Muscle of leg (tissue), 11 donors: ENCODE measurements around the gene RHOXF1. TPM values are rescaled to one million over a fixed set of nuclear protein-coding genes. Genes with fewer than 3 reads are reported as not detected.
"Not testable (repeated sequence)": the region's sequence is repeated elsewhere in the genome, so short reads cannot be mapped to it uniquely, and the experiment has no call there.

Experiments used
- DNase-seq: peaks from one replicate; pipeline ENCODE4 v3.0.0; 2013
- H3K27ac ChIP-seq: one replicate; pipeline ENCODE4 v1.5.1; 2013; ENCODE audit warnings: mild to moderate bottlenecking, low read length, control low read depth
- H3K27me3 ChIP-seq: one replicate; pipeline ENCODE4 v1.6.1; 2013; ENCODE audit warnings: low read length; ENCODE audit not compliant: control insufficient read depth, insufficient read depth
- H3K36me3 ChIP-seq: one replicate; pipeline ENCODE4 v1.6.1; 2013; ENCODE audit warnings: low read length; ENCODE audit not compliant: control insufficient read depth, insufficient read depth
- H3K4me1 ChIP-seq: one replicate; pipeline ENCODE4 v1.6.1; 2013; ENCODE audit warnings: low read length; ENCODE audit not compliant: control insufficient read depth, insufficient read depth
- H3K4me3 ChIP-seq: one replicate; pipeline ENCODE4 v1.5.1; 2013; ENCODE audit warnings: low read length, control low read depth
- H3K9me3 ChIP-seq: replicated peaks from 2 replicates; pipeline ENCODE4 v1.6.1; 2013; ENCODE audit warnings: low read depth, low read length; ENCODE audit not compliant: control insufficient read depth
- WGBS: methylation state at CpG from one replicate; pipeline ENCODE4 v1.1.5; 2013; ENCODE audit warnings: missing lambda C conversion rate; ENCODE audit not compliant: insufficient coverage; 5-methylcytosine and 5-hydroxymethylcytosine counted together
- polyA plus RNA-seq, 8 donors: library from polyadenylated mRNA; unstranded; fragments of 120-200 nt; gene quantifications; one replicate each; pipeline versions ENCODE4 v1.2.1 to v1.2.3, GENCODE V29; 2013; ENCODE audit warnings: inconsistent platforms in 1 of 8, low replicate concordance in 1 of 8; ENCODE audit not compliant: insufficient read length in 8 of 8, insufficient read depth in 1 of 8
- total RNA-seq: library from RNA; stranded (reverse); fragments of 120-200 nt; gene quantifications from one replicate; pipeline ENCODE4 v1.2.4, GENCODE V29; 2013

Gene RHOXF1
- total and polyA plus RNA-seq, 9 donors, result 0.09 to 0.76 (median 0.27) TPM; not detected in 4

- Histone ChIP-seq H3K4me3 (no peak overlapping the region), H3K27ac (no peak overlapping the region), H3K4me1 (no peaks in the 10 kb centered on the region), H3K9me3 (no peaks in the 10 kb centered on the region), H3K36me3 (no peaks in the 10 kb centered on the region), H3K27me3 (no peaks in the 10 kb centered on the region)
- no peak for DNase-seq
- no CpG with 5 or more reads among the region's 3 CpGs for WGBS
These were observed 21.7 kb upstream of the RHOXF1 start for GRCh38 chrX:120137439-120137838.

DNA sequence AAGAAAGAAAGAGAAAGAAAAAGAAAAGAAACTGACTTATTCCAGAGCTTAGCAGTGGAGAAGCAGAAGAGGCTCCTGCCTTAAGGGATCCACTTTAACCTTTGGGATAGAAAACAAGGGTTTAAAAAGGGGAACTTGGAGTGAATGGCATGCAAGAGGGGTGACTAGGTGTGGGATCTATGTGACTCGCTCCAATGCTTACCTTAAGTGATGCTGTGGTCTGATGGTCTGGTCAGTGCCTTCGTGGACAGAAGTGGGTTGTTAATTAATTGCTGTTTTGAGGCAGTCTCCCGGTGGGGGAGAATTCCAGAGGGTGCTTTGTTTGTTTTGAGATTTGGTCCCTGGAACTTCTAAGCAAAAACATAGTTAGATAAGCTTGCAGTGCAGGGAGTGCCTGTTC, 21.1 kb upstream of the RHOXF1 start:
- Histone ChIP-seq H3K9me3 (no peaks in the 10 kb centered on the region), H3K27ac (no peak overlapping the region), H3K4me1 (no peaks in the 10 kb centered on the region), H3K36me3 (no peaks in the 10 kb centered on the region), H3K27me3 (no peaks in the 10 kb centered on the region), H3K4me3 (no peak overlapping the region)
- no peak for DNase-seq
- WGBS, result 44% methylated on average over 3 of the region's 3 CpGs

DNA sequence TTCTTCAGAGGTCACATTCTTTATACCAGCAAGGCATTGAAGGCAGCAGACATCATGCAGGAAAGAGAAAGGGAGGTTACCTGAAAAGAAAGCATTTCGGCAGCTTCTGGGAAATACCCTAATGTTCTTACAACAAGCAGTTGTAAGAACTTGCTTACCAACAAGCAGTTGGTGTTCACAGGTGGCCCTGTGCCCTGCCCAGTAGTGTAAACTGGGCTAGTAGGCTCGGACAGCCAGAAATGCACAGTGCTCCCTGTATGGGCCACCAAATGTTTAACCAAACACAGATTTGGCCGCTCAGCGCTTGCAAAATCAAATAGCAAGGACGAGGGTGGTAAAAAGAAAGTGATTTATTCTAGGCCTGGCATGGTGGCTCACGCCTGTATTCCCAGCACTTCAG, 20.4 kb upstream of the RHOXF1 start:
- Histone ChIP-seq H3K4me3 (no peak overlapping the region), H3K27me3 (no peaks in the 10 kb centered on the region), H3K9me3 (no peaks in the 10 kb centered on the region), H3K36me3 (no peaks in the 10 kb centered on the region), H3K27ac (no peak overlapping the region), H3K4me1 (no peaks in the 10 kb centered on the region)
- WGBS, result 77% methylated on average over 6 of the region's 6 CpGs
- no peak for DNase-seq

GRCh38 chrX:120128306-120128846, 12.7 kb upstream of the RHOXF1 start:
- H3K9me3 ChIP-seq, H3K4me3 ChIP-seq, H3K4me1 ChIP-seq, H3K27me3 ChIP-seq, H3K36me3 ChIP-seq, DNase-seq, H3K27ac ChIP-seq: not testable (repeated sequence)
- WGBS, result 68% methylated on average over 3 of the region's 5 CpGs

- no peaks in the 10 kb centered on the region for H3K9me3 ChIP-seq
- H3K27ac ChIP-seq, result no peak overlapping the region
- H3K36me3 ChIP-seq, result no peaks in the 10 kb centered on the region
- H3K4me1 ChIP-seq, result no peaks in the 10 kb centered on the region
- H3K27me3 ChIP-seq, result no peaks in the 10 kb centered on the region
- H3K4me3 ChIP-seq, result no peak overlapping the region
- WGBS, result 100% methylated on average over 2 of the region's 3 CpGs
- no peak for DNase-seq
These were observed 9.7 kb upstream of the RHOXF1 start for GRCh38 chrX:120125444-120125843.

DNA sequence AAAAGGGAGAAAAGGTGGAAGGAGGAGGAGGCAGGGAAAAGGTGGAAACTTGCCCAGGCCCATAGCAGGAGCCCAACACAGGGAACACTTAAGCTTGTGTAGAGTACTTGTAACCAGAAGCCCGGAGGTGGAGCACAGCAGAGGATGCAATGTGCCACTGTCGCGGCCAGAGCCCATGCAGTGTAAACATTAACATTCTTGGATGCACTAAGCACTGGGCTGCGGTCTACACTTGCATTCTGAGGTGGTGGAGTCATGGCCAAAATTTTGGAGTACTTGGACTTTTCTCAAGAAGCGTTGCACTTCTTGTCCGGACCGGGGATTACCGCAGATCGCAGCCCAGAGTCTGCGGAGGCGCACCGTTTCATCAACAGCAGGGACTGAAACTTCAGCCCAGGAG, 4.5 kb upstream of the RHOXF1 start:
- H3K36me3 ChIP-seq, result no peaks in the 10 kb centered on the region
- WGBS, result 79% methylated on average over 12 of the region's 12 CpGs
- no peak overlapping the region for H3K4me3 ChIP-seq
- no peak for DNase-seq
- H3K9me3 ChIP-seq, result no peaks in the 10 kb centered on the region
- no peaks in the 10 kb centered on the region for H3K27me3 ChIP-seq
- H3K27ac ChIP-seq, result no peak overlapping the region
- H3K4me1 ChIP-seq, result no peaks in the 10 kb centered on the region

- no peak for DNase-seq
- H3K4me1 ChIP-seq, result no peaks in the 10 kb centered on the region
- no peak overlapping the region for H3K27ac ChIP-seq
- H3K9me3 ChIP-seq, result no peaks in the 10 kb centered on the region
- H3K4me3 ChIP-seq, result no peak overlapping the region
- no peaks in the 10 kb centered on the region for H3K36me3 ChIP-seq
- H3K27me3 ChIP-seq, result no peaks in the 10 kb centered on the region
These were observed 4.1 kb downstream of the RHOXF1 start for GRCh38 chrX:120111611-120112010.

DNA sequence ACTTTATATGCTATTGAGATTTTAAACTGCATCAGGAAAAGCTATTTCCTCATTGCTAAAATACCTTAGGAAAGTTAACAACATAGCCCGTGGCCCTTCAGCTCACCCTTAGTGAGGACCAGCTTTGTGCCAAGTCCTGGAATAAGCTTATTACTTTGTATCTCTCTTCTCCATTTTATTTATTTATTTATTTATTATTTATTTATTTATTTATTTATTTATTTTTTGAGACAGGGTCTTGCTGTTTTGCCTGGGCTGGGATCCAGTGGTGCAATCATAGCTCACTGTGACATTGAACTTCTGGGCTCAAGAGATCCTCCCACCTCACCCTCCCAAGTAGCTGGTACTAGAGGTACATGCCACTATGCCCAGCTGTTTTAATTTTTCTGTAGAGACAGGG, 6.3 kb downstream of the RHOXF1 start:
- DNase-seq, result no peak
- H3K36me3 ChIP-seq, result no peaks in the 10 kb centered on the region
- no CpG with 5 or more reads among the region's 1 CpG for WGBS

GRCh38 chrX:120104707-120105106, 11.0 kb downstream of the RHOXF1 start:
- not testable (repeated sequence) for H3K4me3 ChIP-seq, DNase-seq, H3K27me3 ChIP-seq, H3K4me1 ChIP-seq, H3K36me3 ChIP-seq, H3K27ac ChIP-seq
- WGBS, result 100% methylated on average over 1 of the region's 2 CpGs
- H3K9me3 ChIP-seq, result peaks cover 17% of the 10 kb centered on the region

More for the DNA sequence above, 6.3 kb downstream of the RHOXF1 start:
- Histone ChIP-seq H3K4me3 (no peak overlapping the region), H3K9me3 (no peaks in the 10 kb centered on the region), H3K27ac (no peak overlapping the region), H3K4me1 (no peaks in the 10 kb centered on the region), H3K27me3 (no peaks in the 10 kb centered on the region)

GRCh38 chrX:120101057-120101456, 14.7 kb downstream of the RHOXF1 start:
- not testable (repeated sequence) for H3K36me3 ChIP-seq, DNase-seq, H3K4me3 ChIP-seq, H3K27ac ChIP-seq, H3K4me1 ChIP-seq, H3K27me3 ChIP-seq
- H3K9me3 ChIP-seq, result peaks cover 19% of the 10 kb centered on the region
- WGBS, result no CpG with 5 or more reads among the region's 2 CpGs

DNA sequence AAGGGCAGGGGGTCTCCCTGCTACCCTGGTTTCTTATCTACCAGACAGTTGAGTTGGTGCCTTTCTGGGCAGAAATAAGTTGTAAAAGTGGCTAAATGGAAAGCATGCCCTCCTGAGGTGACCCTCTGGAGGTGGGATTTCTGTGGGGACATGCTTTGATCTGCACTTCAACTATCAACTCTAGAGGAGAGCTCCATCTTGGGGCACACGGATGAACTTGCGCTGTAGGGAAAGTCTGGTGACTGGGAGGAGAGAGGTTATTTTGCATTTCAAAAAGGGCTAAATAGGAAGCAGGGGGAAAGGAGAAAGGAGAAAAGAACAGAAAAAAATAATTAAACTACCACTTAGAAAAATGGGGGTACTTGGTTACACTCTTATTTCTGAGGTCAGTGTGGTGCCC, 25.5 kb downstream of the RHOXF1 start:
- Histone ChIP-seq H3K27me3 (peaks cover 2% of the 10 kb centered on the region), H3K4me1 (no peaks in the 10 kb centered on the region), H3K36me3 (no peaks in the 10 kb centered on the region), H3K27ac (no peak overlapping the region), H3K9me3 (no peaks in the 10 kb centered on the region), H3K4me3 (no peak overlapping the region)
- whole genome bisulfite sequencing, result no CpG with 5 or more reads among the region's 2 CpGs
- DNase-seq, result no peak
